WTC11 (cell line): Measurements from ENCODE around the gene DRC3. TPM values are rescaled to one million over a fixed set of nuclear protein-coding genes. Genes with fewer than 3 reads are reported as not detected.

Experiments
- ATAC-seq: fragments of 200-7000 bp; cut with Tn5 transposase; 2 replicates; pipeline ENCODE4 v1.10.0; 2021; ENCODE audit warnings: mild to moderate bottlenecking, moderate library complexity
- CTCF ChIA-PET: fragments of 300-600 bp; sonication (Branson Sonifier 250); formaldehyde crosslinking; loops from one replicate; lab custom pipeline; 2021; ENCODE audit warnings: antibody characterized with exemption; lab: Charles Lee
- POLR2A ChIA-PET: fragments of 350-600 bp; sonication (Branson Sonifier 250); formaldehyde crosslinking; loops from one replicate; lab custom pipeline; 2021; ENCODE audit warnings: antibody characterized with exemption; lab: Charles Lee
- DNase-seq: peaks from one replicate; pipeline ENCODE4 v3.0.0; 2021; ENCODE audit warnings: low spot score
- H3K27ac Mint-ChIP-seq: 2 replicates; pipeline ENCODE4 v1.8.0; 2021; ENCODE audit warnings: mixed read lengths
- H3K27me3 Mint-ChIP-seq: 2 replicates; pipeline ENCODE4 v1.8.0; 2021; ENCODE audit warnings: low read depth, mild to moderate bottlenecking, moderate library complexity, mixed read lengths
- H3K36me3 Mint-ChIP-seq: 2 replicates; pipeline ENCODE4 v1.8.0; 2021; ENCODE audit warnings: mixed read lengths
- H3K4me1 Mint-ChIP-seq: 2 replicates; pipeline ENCODE4 v1.8.0; 2022; ENCODE audit warnings: mixed read lengths
- H3K4me3 Mint-ChIP-seq: 2 replicates; pipeline ENCODE4 v1.8.0; 2021; ENCODE audit warnings: mild to moderate bottlenecking, moderate library complexity, mixed read lengths
- H3K9me3 Mint-ChIP-seq: 2 replicates; pipeline ENCODE4 v1.8.0; 2021; ENCODE audit warnings: mixed read lengths
- GRHL2 ChIP-seq: fragments of 250-450 bp; sonication (Bioruptor Pico); IDR thresholded peaks from 2 replicates; pipeline ENCODE4 v1.8.0; 2022; ENCODE audit warnings: mild to moderate bottlenecking, moderate library complexity; ENCODE audit not compliant: insufficient replicate concordance, severe bottlenecking
- MYBL2 ChIP-seq: sonication (generic); formaldehyde crosslinking; IDR thresholded peaks from 2 replicates; pipeline ENCODE4 v1.8.1; 2023; ENCODE audit warnings: mild to moderate bottlenecking, moderate library complexity, missing genetic modification reagents
- NFE2L1 ChIP-seq: sonication (generic); formaldehyde crosslinking; IDR thresholded peaks from 2 replicates; pipeline ENCODE4 v1.8.1; 2023; ENCODE audit warnings: missing genetic modification reagents
- PRRX2 ChIP-seq: fragments of 250-450 bp; sonication (Bioruptor Pico); IDR thresholded peaks from 2 replicates; pipeline ENCODE4 v1.8.0; 2021; ENCODE audit warnings: mild to moderate bottlenecking
- RELA ChIP-seq: sonication (generic); formaldehyde crosslinking; IDR thresholded peaks from 2 replicates; pipeline ENCODE4 v1.8.1; 2022; ENCODE audit warnings: missing genetic modification reagents, mild to moderate bottlenecking, borderline replicate concordance
- SMAD4 ChIP-seq: sonication (generic); formaldehyde crosslinking; IDR thresholded peaks from 2 replicates; pipeline ENCODE4 v1.8.0; 2022; ENCODE audit warnings: mild to moderate bottlenecking, missing genetic modification reagents
- TEAD4 ChIP-seq: sonication (generic); formaldehyde crosslinking; IDR thresholded peaks from 2 replicates; pipeline ENCODE4 v1.8.0; 2022; ENCODE audit warnings: mild to moderate bottlenecking, missing genetic modification reagents
- ZBTB21 ChIP-seq: sonication (generic); formaldehyde crosslinking; IDR thresholded peaks from 2 replicates; pipeline ENCODE4 v1.8.1; 2023; ENCODE audit warnings: mild to moderate bottlenecking, missing genetic modification reagents, borderline replicate concordance
- ZNF263 ChIP-seq: sonication (generic); formaldehyde crosslinking; IDR thresholded peaks from 2 replicates; pipeline ENCODE4 v1.8.1; 2022; ENCODE audit warnings: low read depth, mild to moderate bottlenecking, moderate library complexity, missing genetic modification reagents
- ZNF396 ChIP-seq: fragments of 250-450 bp; sonication (Bioruptor Pico); IDR thresholded peaks from 2 replicates; pipeline ENCODE4 v1.8.0; 2021; ENCODE audit warnings: mild to moderate bottlenecking, moderate library complexity, borderline replicate concordance
- total RNA-seq: library from RNA; stranded (reverse); gene quantifications from 3 replicates; pipeline ENCODE4 v1.2.3, GENCODE V29; 2021
- TF ChIP-seq, protein P1 (sequence below): sonication (generic); formaldehyde crosslinking; IDR thresholded peaks from 2 replicates; pipeline ENCODE4 v1.8.0; 2022; ENCODE audit warnings: mild to moderate bottlenecking, missing genetic modification reagents
- TF ChIP-seq, protein P2 (sequence below): fragments of 250-450 bp; sonication (Bioruptor Pico); IDR thresholded peaks from 2 replicates; pipeline ENCODE4 v1.9.0; 2021; ENCODE audit warnings: mild to moderate bottlenecking
- TF ChIP-seq, protein P3 (sequence below): sonication (generic); formaldehyde crosslinking; IDR thresholded peaks from 2 replicates; pipeline ENCODE4 v1.8.1; 2023; ENCODE audit warnings: mild to moderate bottlenecking, missing genetic modification reagents, borderline replicate concordance
- TF ChIP-seq, protein P4 (sequence below): sonication (generic); formaldehyde crosslinking; IDR thresholded peaks from 2 replicates; pipeline ENCODE4 v1.8.1; 2022; ENCODE audit warnings: mild to moderate bottlenecking, missing genetic modification reagents, moderate library complexity, borderline replicate concordance
- TF ChIP-seq, protein P5 (sequence below): sonication (generic); formaldehyde crosslinking; IDR thresholded peaks from 2 replicates; pipeline ENCODE4 v1.8.0; 2022; ENCODE audit warnings: mild to moderate bottlenecking, missing genetic modification reagents

Gene DRC3
- total RNA-seq, 1 experiment from 2014 or later, result 0.42 TPM

DNA sequence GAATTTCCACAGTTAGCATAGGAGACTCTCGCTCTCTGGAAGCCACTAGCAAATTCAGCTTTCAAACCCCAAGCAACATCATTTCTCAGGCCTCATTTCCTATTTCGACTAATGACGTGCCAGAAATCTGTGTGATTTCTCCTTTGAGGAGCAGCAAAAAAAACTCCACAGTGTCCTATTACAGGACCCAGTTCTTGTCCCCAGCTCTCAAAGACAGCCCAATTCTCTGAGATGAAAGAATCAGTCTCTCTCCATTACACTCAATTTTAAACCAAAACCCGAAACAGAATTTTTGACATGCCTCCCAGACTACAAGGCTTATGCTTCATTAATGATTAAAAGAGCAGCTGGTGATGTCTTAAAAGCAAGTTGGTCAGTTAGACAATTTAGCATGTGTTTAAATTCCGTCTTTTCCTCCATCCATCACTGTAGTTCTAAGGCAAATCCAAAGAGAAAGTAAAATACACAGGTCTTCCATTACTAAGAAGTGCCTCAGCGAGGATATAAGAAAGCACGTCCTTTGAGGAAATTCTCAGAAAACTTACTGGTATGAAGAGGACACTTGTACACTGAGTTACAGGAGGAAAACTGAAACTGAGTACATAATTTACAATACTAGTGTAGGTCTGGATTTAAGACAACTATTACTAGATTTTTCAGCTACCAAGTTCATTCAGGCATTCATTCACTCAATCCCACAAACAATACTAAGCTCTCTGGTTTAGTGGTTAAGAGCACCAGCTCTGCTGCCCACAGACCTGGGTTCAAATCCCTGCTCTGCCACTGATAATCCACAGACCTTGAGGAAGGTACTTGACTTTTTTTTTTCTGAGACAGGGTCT lies 12.9 kb upstream of the DRC3 start:
- no peaks in the 10 kb centered on the region for H3K36me3 Mint-ChIP-seq
- no peak for ATAC-seq
- H3K27me3 Mint-ChIP-seq, result no peaks in the 10 kb centered on the region; the same call in 1 of the 2 replicates
- ChIA-PET CTCF (interaction anchor here (1.5 to 1.7 kb wide), 2 partner anchors 13 to 35 kb away, joined by 5 to 6 read pairs; partner anchors contain the start of genes DRC3 and TOM1L2), POLR2A (interaction anchor here (0.5 kb wide), 1 partner anchor 19 kb away, joined by 3 read pairs; no protein-coding TSS in a partner anchor)
- H3K27ac Mint-ChIP-seq, result no peak overlapping the region
- H3K4me3 Mint-ChIP-seq, result no peak overlapping the region
- peaks cover 13% of the 10 kb centered on the region for H3K4me1 Mint-ChIP-seq
- no peak for DNase-seq
- TF ChIP-seq ZNF263 (CRISPR knock-in tag) (no peak), MYBL2 (no peak), GRHL2 (CRISPR knock-in tag) (no peak), RELA (CRISPR knock-in tag) (no peak), PRRX2 (no peak), ZNF396 (CRISPR knock-in tag) (no peak), ZBTB21 (CRISPR knock-in tag) (no peak), SMAD4 (CRISPR knock-in tag) (no peak), NFE2L1 (CRISPR knock-in tag) (no peak), TEAD4 (CRISPR knock-in tag) (no peak)
- TF ChIP-seq, protein P1, sequence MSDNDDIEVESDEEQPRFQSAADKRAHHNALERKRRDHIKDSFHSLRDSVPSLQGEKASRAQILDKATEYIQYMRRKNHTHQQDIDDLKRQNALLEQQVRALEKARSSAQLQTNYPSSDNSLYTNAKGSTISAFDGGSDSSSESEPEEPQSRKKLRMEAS (CRISPR knock-in tag), result no peak
- TF ChIP-seq, protein P2, sequence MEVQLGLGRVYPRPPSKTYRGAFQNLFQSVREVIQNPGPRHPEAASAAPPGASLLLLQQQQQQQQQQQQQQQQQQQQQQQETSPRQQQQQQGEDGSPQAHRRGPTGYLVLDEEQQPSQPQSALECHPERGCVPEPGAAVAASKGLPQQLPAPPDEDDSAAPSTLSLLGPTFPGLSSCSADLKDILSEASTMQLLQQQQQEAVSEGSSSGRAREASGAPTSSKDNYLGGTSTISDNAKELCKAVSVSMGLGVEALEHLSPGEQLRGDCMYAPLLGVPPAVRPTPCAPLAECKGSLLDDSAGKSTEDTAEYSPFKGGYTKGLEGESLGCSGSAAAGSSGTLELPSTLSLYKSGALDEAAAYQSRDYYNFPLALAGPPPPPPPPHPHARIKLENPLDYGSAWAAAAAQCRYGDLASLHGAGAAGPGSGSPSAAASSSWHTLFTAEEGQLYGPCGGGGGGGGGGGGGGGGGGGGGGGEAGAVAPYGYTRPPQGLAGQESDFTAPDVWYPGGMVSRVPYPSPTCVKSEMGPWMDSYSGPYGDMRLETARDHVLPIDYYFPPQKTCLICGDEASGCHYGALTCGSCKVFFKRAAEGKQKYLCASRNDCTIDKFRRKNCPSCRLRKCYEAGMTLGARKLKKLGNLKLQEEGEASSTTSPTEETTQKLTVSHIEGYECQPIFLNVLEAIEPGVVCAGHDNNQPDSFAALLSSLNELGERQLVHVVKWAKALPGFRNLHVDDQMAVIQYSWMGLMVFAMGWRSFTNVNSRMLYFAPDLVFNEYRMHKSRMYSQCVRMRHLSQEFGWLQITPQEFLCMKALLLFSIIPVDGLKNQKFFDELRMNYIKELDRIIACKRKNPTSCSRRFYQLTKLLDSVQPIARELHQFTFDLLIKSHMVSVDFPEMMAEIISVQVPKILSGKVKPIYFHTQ (CRISPR knock-in tag), result no peak
- TF ChIP-seq, protein P3, sequence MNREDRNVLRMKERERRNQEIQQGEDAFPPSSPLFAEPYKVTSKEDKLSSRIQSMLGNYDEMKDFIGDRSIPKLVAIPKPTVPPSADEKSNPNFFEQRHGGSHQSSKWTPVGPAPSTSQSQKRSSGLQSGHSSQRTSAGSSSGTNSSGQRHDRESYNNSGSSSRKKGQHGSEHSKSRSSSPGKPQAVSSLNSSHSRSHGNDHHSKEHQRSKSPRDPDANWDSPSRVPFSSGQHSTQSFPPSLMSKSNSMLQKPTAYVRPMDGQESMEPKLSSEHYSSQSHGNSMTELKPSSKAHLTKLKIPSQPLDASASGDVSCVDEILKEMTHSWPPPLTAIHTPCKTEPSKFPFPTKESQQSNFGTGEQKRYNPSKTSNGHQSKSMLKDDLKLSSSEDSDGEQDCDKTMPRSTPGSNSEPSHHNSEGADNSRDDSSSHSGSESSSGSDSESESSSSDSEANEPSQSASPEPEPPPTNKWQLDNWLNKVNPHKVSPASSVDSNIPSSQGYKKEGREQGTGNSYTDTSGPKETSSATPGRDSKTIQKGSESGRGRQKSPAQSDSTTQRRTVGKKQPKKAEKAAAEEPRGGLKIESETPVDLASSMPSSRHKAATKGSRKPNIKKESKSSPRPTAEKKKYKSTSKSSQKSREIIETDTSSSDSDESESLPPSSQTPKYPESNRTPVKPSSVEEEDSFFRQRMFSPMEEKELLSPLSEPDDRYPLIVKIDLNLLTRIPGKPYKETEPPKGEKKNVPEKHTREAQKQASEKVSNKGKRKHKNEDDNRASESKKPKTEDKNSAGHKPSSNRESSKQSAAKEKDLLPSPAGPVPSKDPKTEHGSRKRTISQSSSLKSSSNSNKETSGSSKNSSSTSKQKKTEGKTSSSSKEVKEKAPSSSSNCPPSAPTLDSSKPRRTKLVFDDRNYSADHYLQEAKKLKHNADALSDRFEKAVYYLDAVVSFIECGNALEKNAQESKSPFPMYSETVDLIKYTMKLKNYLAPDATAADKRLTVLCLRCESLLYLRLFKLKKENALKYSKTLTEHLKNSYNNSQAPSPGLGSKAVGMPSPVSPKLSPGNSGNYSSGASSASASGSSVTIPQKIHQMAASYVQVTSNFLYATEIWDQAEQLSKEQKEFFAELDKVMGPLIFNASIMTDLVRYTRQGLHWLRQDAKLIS (CRISPR knock-in tag), result no peak
- TF ChIP-seq, protein P4, sequence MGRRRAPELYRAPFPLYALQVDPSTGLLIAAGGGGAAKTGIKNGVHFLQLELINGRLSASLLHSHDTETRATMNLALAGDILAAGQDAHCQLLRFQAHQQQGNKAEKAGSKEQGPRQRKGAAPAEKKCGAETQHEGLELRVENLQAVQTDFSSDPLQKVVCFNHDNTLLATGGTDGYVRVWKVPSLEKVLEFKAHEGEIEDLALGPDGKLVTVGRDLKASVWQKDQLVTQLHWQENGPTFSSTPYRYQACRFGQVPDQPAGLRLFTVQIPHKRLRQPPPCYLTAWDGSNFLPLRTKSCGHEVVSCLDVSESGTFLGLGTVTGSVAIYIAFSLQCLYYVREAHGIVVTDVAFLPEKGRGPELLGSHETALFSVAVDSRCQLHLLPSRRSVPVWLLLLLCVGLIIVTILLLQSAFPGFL (CRISPR knock-in tag), result no peak
- TF ChIP-seq, protein P5, sequence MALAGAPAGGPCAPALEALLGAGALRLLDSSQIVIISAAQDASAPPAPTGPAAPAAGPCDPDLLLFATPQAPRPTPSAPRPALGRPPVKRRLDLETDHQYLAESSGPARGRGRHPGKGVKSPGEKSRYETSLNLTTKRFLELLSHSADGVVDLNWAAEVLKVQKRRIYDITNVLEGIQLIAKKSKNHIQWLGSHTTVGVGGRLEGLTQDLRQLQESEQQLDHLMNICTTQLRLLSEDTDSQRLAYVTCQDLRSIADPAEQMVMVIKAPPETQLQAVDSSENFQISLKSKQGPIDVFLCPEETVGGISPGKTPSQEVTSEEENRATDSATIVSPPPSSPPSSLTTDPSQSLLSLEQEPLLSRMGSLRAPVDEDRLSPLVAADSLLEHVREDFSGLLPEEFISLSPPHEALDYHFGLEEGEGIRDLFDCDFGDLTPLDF (CRISPR knock-in tag), result no peak
- peaks cover 7% of the 10 kb centered on the region for H3K9me3 Mint-ChIP-seq
